EH (cell line): Measurements from ENCODE around the gene IARS2.
"Not testable (repeated sequence)": the region's sequence is repeated elsewhere in the genome, so short reads cannot be mapped to it uniquely, and the experiment has no call there.

ENCODE experiments used
- DNase-seq: peaks from one replicate; pipeline ENCODE4 v3.0.0-alpha.2; 2015; ENCODE audit warnings: low read depth

Gene IARS2

DNA sequence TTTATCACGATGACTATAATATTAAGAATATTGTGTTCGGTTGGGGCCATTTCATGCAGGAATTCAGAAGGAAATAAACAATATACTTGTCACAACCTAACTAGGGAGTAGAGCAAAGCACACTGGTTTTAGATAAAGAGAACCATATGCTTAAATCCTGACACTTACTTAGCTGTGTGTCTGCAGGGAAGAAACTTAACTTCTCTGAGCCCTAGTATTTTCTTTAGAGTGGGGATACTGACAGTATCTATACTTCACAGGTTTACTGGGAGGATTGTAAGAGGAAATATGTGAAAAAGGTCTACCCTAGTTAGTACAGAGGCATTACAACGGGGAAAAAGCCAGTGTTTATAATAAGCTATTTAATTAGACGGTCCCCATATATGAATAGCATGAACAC is 72.9 kb downstream of the IARS2 start:
- no peak for DNase-seq

- not testable (repeated sequence) for DNase-seq
These were observed 76.0 kb downstream of the IARS2 start for GRCh38 chr1:220169887-220170286.

- peak; percentile 60 for DNase-seq
These were observed 77.0 kb downstream of the IARS2 start for GRCh38 chr1:220170836-220171526.

DNA sequence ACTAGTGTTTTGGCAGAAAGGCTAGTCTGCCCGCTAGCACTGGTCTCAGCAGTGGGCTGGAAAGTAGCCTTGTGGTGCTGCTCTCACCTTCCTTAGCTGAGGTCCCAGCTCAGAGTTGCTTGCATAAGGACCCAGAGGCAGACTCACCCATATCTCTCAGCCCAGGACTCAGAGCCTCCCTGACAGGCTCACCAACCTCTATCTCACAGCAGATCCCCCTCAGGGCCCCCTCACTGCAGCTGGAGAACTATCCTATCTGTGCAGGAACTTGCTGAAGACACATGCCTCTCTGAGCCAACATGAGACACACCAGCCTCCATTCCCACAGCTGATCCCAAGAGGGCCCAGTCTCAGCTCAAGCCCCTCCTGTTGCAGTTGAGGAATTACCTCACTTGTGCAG is 82.6 kb downstream of the IARS2 start:
- no peak for DNase-seq

- no peak for DNase-seq
These were observed 88.2 kb downstream of the IARS2 start for GRCh38 chr1:220182111-220182510.

DNA sequence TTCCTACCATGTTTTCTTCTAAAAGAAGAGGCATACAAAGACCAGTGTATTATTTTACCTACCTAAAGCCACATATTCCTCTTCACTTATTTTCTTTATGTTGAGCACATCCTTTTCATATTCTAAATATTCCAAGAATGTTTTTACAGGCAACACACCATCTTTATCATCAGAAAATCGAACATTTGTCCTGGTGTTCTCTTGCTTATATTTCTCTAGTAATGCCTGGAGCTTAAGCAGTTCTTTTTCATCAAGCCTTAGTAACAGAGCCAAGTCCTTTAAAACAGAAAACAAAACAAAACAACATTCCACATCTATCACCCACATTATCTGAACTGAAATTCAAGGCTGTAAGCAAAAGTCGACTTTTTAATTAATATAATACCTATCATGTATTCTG is 88.7 kb downstream of the IARS2 start:
- peak; percentile 29 for DNase-seq

- peak; percentile 49 for DNase-seq
These were observed 90.6 kb downstream of the IARS2 start for GRCh38 chr1:220184506-220184905.

- DNase-seq, result no peak
These were observed 92.8 kb downstream of the IARS2 start for GRCh38 chr1:220186752-220187151.

GRCh38 chr1:220188538-220188937 is 94.6 kb downstream of the IARS2 start:
- no peak for DNase-seq

- peak; percentile 45 for DNase-seq
These were observed 95.9 kb downstream of the IARS2 start for GRCh38 chr1:220189750-220190347.

DNA sequence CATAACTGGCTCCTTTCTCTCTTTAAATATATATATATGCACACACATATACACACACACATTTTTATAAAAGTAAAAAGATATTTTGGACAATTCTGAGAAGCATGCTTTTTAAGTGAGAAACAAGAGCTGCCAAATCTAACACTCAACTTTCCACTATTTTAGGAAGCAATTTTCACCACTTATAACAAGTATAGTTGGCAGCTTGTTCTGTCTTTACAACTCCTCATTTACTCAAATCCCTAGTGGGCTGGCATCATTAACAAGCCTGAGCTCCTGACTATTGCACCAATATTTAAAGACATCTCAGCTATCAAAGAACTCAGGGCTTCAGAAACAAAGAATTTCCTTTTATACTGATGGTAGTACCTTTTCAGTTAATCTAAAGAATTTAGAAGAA is 101.8 kb downstream of the IARS2 start:
- DNase-seq, result no peak
